ENCODE measurements around the gene NARF.
A peak's percentile ranks its signal among the peaks of the same experiment; 100 is the strongest.

NARF gene

DNA sequence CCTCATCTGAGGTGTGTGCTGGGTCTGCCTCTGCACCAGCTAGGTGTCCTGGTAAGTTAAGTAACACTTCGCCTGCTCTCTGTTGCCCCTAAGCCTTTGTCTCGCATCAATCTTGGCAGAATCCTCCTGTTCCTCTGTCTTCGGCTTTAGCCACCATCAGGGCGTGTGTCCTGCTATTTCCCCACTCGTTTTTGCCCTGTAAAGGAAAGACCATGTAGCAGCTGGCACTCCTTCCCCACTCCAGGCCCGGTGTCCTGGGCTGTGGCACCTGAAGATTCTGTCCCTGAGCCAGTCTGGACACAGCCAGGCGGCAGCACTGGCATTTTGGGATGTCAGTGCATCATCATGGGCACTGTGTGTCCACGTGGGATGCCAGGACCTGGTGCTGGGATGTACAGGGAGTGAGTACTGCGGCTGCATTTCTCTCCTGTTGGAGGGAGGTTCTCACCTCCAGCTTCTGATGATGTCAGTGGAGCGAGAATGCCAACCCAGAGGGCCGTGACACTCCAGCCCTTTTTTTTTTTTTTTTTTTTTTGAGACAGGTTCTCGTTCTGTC, 34.8 kb downstream of the NARF start:
- TF ChIP-seq, protein P1, sequence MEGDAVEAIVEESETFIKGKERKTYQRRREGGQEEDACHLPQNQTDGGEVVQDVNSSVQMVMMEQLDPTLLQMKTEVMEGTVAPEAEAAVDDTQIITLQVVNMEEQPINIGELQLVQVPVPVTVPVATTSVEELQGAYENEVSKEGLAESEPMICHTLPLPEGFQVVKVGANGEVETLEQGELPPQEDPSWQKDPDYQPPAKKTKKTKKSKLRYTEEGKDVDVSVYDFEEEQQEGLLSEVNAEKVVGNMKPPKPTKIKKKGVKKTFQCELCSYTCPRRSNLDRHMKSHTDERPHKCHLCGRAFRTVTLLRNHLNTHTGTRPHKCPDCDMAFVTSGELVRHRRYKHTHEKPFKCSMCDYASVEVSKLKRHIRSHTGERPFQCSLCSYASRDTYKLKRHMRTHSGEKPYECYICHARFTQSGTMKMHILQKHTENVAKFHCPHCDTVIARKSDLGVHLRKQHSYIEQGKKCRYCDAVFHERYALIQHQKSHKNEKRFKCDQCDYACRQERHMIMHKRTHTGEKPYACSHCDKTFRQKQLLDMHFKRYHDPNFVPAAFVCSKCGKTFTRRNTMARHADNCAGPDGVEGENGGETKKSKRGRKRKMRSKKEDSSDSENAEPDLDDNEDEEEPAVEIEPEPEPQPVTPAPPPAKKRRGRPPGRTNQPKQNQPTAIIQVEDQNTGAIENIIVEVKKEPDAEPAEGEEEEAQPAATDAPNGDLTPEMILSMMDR (conservative IDR thresholded peaks at IDR 0.05; ENCODE audit: low read depth, low read length): no peak
- Histone ChIP-seq H3K36me3 (ENCODE audit: insufficient read depth) (no peaks in the 10 kb centered on the region), H3K27me3 (ENCODE audit: insufficient read depth, low read depth) (no peaks in the 10 kb centered on the region), H2AFZ (ENCODE audit: low read depth) (peak overlapping the region; percentile 53; the same call in 1 of the 2 replicates), H4K20me1 (ENCODE audit: insufficient read depth) (no peaks in the 10 kb centered on the region), H3K4me1 (ENCODE audit: low read depth, poor library complexity, severe bottlenecking) (peaks cover 51% of the 10 kb centered on the region), H3K4me2 (peak overlapping the region; percentile 16; the same call in 1 of the 2 replicates), H3K79me2 (ENCODE audit: insufficient read depth, low read depth) (no peaks in the 10 kb centered on the region), H3K9ac (peak overlapping the region; percentile 44; the same call in 1 of the 2 replicates), H3K4me3 (IDR thresholded peaks at IDR 0.05; ENCODE audit: insufficient read depth, low read depth, low read length) (no peak overlapping the region), H3K27ac (peak overlapping the region; percentile 64; the same call in 1 of the 2 replicates)

- H3K9ac ChIP-seq: peak overlapping the region; percentile 44; the same call in 1 of the 2 replicates
- peak overlapping the region; percentile 64 for H3K27ac ChIP-seq
- H3K79me2 ChIP-seq (ENCODE audit: insufficient read depth, low read depth): no peaks in the 10 kb centered on the region
- no peak overlapping the region for H3K4me3 ChIP-seq (IDR thresholded peaks at IDR 0.05; ENCODE audit: insufficient read depth, low read depth, low read length)
- no peaks in the 10 kb centered on the region for H4K20me1 ChIP-seq (ENCODE audit: insufficient read depth)
- H2AFZ ChIP-seq (ENCODE audit: low read depth): peak overlapping the region; percentile 53; the same call in 1 of the 2 replicates
- H3K4me2 ChIP-seq: peak overlapping the region; percentile 29
- TF ChIP-seq, protein P1 (conservative IDR thresholded peaks at IDR 0.05; ENCODE audit: low read depth, low read length): peak; percentile 87
- no peaks in the 10 kb centered on the region for H3K36me3 ChIP-seq (ENCODE audit: insufficient read depth)
- no peaks in the 10 kb centered on the region for H3K27me3 ChIP-seq (ENCODE audit: insufficient read depth, low read depth)
- peaks cover 62% of the 10 kb centered on the region for H3K4me1 ChIP-seq (ENCODE audit: low read depth, poor library complexity, severe bottlenecking)
These were observed 35.9 kb downstream of the NARF start for GRCh38 chr17:82494236-82495055.

GRCh38 chr17:82495844-82496528, 37.4 kb downstream of the NARF start:
- H3K27ac ChIP-seq: no peak overlapping the region
- H2AFZ ChIP-seq (ENCODE audit: low read depth): no peak overlapping the region
- no peaks in the 10 kb centered on the region for H4K20me1 ChIP-seq (ENCODE audit: insufficient read depth)
- no peaks in the 10 kb centered on the region for H3K27me3 ChIP-seq (ENCODE audit: insufficient read depth, low read depth)
- H3K36me3 ChIP-seq (ENCODE audit: insufficient read depth): no peaks in the 10 kb centered on the region
- H3K4me1 ChIP-seq (ENCODE audit: low read depth, poor library complexity, severe bottlenecking): peaks cover 63% of the 10 kb centered on the region
- H3K4me2 ChIP-seq: no peak overlapping the region; the same call in 1 of the 2 replicates
- H3K4me3 ChIP-seq (IDR thresholded peaks at IDR 0.05; ENCODE audit: insufficient read depth, low read depth, low read length): no peak overlapping the region
- TF ChIP-seq, protein P1 (conservative IDR thresholded peaks at IDR 0.05; ENCODE audit: low read depth, low read length): no peak
- H3K9ac ChIP-seq: no peak overlapping the region
- H3K79me2 ChIP-seq (ENCODE audit: insufficient read depth, low read depth): no peaks in the 10 kb centered on the region

DNA sequence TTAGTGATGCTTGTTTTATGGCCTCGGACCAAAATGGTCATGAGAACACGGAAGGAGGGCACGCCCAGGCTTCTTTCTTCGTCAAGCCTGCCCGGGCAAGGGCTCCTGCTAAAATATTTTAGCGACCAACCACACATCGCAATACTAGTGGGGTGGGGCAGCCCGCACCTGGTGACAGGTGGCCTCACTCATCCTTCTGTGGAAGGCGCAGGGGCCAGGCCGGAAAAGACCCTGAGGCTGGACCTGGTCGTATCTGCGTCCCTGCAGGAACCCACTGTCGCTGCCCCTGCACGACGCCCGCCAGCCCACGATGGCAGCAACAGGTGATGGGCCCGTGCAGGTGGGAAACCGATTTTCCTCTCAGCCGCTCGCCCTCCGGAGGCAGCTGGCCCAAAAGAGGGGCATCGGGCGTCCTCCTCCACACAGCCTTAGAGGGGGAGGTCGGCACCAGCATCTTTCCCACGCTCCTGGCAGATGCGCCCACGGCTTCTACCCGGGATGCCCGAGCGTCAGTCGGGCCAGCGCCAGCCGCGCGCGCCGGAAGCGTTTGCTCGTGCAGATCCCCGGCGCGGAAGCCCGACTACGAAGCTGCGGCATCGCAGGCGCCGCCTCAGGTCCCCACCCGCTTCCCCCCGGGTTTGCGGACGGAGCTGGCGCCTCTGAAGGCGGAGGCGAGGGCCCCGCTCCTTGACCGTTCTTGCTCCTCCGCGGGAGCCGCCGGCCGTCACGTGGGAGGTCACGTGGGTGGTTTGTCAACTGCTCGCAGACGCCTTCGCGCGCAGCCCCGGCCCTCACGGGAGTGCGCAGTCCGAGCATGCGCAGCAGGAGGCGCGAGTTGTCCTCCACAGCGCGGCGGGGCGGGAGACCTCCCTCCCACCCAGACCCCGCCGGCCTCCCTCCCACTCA, 38.2 kb downstream of the NARF start:
- H3K4me3 ChIP-seq (IDR thresholded peaks at IDR 0.05; ENCODE audit: insufficient read depth, low read depth, low read length): no peak overlapping the region
- H3K9ac ChIP-seq: no peak overlapping the region
- no peaks in the 10 kb centered on the region for H3K36me3 ChIP-seq (ENCODE audit: insufficient read depth)
- no peak overlapping the region for H3K27ac ChIP-seq
- H3K79me2 ChIP-seq (ENCODE audit: insufficient read depth, low read depth): no peaks in the 10 kb centered on the region
- H3K27me3 ChIP-seq (ENCODE audit: insufficient read depth, low read depth): no peaks in the 10 kb centered on the region
- no peaks in the 10 kb centered on the region for H4K20me1 ChIP-seq (ENCODE audit: insufficient read depth)
- peak overlapping the region; percentile 41; the same call in 1 of the 2 replicates for H3K4me2 ChIP-seq
- peaks cover 63% of the 10 kb centered on the region for H3K4me1 ChIP-seq (ENCODE audit: low read depth, poor library complexity, severe bottlenecking)
- TF ChIP-seq, protein P1 (conservative IDR thresholded peaks at IDR 0.05; ENCODE audit: low read depth, low read length): no peak
- H2AFZ ChIP-seq (ENCODE audit: low read depth): peak overlapping the region; percentile 70; the same call in 1 of the 2 replicates

Data from KMS-11 (cell line).